ENCODE measurements around the gene PDGFD.

PDGFD gene

GRCh38 chr11:104164028-104164520 is at the start of gene PDGFD:
Gene PDGFD (minus strand): TSS chr11:104164147.
- peak within 1 kb of the TSS; percentile 49 for H3K4me3 ChIP-seq (ENCODE audit: control insufficient read depth, low read depth, low read length)
- no peak for TF ChIP-seq CTCF (IDR thresholded peaks at IDR 0.05; ENCODE audit: control insufficient read depth, insufficient read depth, low read depth, low read length, missing control alignments)
- DNase-seq (ENCODE audit: low read depth), result no peak

- TF ChIP-seq CTCF (IDR thresholded peaks at IDR 0.05; ENCODE audit: control insufficient read depth, insufficient read depth, low read depth, low read length, missing control alignments), result no peak
- no peak overlapping the region for H3K4me3 ChIP-seq (ENCODE audit: control insufficient read depth, low read depth, low read length)
- DNase-seq (ENCODE audit: low read depth), result no peak
These were observed 43.0 kb upstream of the PDGFD start for GRCh38 chr11:104206936-104207335.

GRCh38 chr11:104205838-104206237 is 41.9 kb upstream of the PDGFD start:
- no peak overlapping the region for H3K4me3 ChIP-seq (ENCODE audit: control insufficient read depth, low read depth, low read length)
- DNase-seq (ENCODE audit: low read depth), result no peak
- TF ChIP-seq CTCF (IDR thresholded peaks at IDR 0.05; ENCODE audit: control insufficient read depth, insufficient read depth, low read depth, low read length, missing control alignments), result no peak

GRCh38 chr11:104200688-104201087 is 36.7 kb upstream of the PDGFD start:
- H3K4me3 ChIP-seq (ENCODE audit: control insufficient read depth, low read depth, low read length), result no peak overlapping the region
- TF ChIP-seq CTCF (IDR thresholded peaks at IDR 0.05; ENCODE audit: control insufficient read depth, insufficient read depth, low read depth, low read length, missing control alignments), result no peak
- DNase-seq (ENCODE audit: low read depth), result no peak

GRCh38 chr11:104199053-104199452 is 35.1 kb upstream of the PDGFD start:
- H3K4me3 ChIP-seq (ENCODE audit: control insufficient read depth, low read depth, low read length), result no peak overlapping the region
- no peak for DNase-seq (ENCODE audit: low read depth)
- no peak for TF ChIP-seq CTCF (IDR thresholded peaks at IDR 0.05; ENCODE audit: control insufficient read depth, insufficient read depth, low read depth, low read length, missing control alignments)

GRCh38 chr11:104198576-104198975 is 34.6 kb upstream of the PDGFD start:
- H3K4me3 ChIP-seq (ENCODE audit: control insufficient read depth, low read depth, low read length), result no peak overlapping the region
- DNase-seq (ENCODE audit: low read depth), result no peak

More at GRCh38 chr11:104198576-104198975, 34.6 kb upstream of the PDGFD start:
- no peak for TF ChIP-seq CTCF (IDR thresholded peaks at IDR 0.05; ENCODE audit: control insufficient read depth, insufficient read depth, low read depth, low read length, missing control alignments)
